ENCODE measurements around the gene SMOC2.

Gene SMOC2

DNA sequence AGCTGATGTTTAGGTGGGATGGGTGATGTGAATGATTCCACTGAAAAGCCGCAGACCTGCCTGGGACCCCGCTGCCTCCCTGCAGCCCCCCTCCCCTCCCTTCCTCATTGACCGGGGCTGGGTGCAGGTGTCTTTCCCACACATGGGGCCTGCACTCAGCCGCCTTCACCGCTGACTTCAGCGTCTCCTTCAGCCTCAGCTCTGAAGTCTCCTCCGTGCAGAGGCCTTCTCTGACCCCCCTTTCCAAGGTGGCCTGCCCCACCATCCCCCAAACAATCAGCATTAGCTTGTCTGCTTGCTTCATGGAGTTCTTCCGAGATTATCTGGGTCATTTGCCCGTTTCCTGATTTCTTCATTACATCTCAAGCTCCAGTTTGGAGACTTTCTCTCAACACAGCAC lies 140.7 kb downstream of the SMOC2 start:
- DNase-seq = no peak

DNA sequence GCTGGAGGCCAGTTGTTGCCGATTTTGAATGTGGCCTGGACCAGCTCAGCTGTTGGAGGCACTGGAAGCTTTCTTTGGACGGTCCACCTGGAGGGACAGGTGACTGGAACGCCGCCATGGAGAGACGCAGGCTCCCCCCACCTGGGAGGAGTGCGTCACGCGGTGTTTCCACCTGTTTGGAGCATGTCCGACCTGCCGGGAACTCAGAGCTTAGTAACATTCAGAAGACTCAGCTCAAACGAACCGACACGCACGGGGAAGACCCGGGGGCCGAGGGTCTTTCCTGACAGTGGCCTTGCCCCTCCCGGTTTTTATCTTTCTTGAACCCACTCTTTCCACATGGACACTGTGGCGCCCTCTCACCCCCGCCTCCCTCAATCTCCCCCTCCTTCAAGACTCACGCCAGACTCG lies 141.6 kb downstream of the SMOC2 start:
- DNase-seq = no peak

DNA sequence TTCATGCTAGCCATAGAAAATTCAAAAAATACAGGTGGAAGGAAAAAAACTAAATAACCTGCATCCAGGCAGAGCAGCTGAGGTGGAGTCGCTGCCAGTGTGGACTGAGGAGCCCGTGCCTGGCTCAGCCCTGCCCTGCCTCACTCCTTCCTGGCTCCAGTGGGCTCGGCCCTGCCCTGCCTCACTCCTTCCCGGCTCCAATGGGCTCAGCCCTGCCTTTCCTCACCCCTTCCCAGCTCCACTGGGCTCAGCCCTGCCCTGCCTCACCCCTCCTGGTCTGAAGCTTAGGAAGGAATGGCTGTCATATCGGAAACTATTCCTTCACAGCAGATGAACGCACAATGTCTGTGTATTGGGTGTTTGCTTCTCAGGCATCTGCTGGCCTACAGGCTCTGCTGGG lies 142.1 kb downstream of the SMOC2 start:
- no peak for DNase-seq

DNA sequence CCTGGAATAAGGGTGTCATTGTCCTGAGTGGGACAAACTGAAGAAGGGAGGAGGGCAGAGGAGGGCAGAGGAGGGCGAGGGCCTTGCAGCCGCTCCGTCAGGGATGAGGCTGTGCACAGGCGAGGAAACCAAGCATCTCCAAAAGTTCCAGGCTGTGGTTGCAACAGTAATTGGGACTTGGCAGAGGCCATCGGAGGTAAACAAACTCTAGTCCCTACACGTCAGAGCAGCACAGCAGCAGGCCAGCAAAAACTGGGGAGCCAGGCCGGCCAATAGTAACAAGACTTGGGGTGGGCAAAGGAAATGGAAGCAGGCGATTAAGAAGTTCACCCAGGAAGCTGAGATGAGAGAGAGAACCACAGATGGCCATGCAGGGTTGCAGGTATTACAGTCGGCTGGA lies 142.8 kb downstream of the SMOC2 start:
- DNase-seq = no peak

DNA sequence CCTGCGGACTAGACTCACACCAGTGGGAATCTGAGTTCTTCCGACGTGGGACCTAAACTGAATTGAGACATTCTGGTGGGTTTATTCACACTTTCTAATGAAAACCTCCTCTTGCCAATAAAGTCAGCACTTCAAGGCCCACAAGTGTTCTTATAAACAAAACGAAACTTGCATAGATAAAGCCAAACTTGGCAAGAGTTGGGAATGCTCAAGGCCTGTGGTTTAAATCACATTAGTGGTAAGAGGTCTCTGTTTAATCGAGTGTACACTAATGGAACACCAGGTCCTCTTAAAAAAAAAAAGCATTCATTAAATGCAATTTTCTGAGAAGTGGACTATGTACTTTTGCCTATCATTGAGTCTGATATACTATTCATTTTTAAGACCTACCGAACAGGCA lies 143.3 kb downstream of the SMOC2 start:
- DNase-seq = no peak

DNA sequence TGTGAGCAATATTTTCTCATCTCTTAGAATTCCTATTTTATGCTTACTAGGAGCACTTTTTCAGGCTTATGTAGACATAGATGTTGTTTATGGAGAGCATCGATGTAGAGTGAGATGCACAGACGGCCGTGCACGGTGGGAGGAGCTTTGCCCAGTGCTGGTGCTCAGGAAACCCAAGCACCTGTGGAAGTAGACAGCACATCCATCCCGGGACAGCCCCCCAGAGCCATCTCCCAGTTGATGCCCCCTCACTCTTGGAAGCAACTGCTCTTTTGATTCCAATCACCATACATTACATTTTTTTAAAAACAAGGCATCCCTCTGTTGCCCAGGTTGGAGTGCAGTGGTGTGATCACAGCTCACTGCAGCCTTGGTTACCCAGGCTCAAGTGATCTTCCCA lies 143.7 kb downstream of the SMOC2 start:
- DNase-seq = no peak

DNA sequence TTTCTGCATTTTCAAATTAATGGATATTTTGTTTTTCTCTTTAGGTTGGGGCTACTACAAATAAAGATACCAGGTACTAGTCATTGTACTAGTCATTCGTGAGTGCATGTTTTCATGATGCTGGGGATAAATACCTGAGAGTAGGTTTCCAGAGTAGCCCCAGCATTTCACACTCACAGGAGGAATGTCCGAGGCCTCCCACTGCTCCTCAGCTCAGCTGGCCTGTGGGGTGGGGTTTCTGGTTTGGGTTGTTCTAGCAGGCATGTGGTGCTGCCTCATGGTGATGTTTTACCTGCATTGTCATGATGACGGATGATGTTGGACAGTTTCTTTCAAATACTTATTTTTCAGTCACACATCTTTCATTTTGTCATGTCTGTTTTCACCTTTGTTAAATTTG lies 144.5 kb downstream of the SMOC2 start:
- no peak for DNase-seq

DNA sequence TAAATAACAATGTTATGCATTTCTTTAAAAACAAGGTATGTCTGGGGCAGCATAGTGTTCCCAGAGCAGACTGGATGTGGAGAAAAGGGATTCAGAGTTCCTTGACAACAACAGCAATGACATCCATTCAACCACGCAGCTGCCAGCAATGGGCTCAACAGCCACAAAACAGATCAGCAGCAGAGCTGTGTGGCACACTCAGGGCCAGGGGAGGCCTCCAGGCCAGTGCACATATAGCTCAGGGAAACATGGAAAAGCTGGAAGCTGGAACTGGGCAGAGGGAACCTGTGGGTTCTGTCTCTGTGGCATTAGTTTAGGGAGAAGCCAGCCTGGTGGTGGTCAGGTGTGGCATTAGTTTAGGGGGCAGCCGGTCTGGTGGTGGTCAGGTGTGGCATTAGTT lies 148.3 kb downstream of the SMOC2 start:
- DNase-seq = no peak

DNA sequence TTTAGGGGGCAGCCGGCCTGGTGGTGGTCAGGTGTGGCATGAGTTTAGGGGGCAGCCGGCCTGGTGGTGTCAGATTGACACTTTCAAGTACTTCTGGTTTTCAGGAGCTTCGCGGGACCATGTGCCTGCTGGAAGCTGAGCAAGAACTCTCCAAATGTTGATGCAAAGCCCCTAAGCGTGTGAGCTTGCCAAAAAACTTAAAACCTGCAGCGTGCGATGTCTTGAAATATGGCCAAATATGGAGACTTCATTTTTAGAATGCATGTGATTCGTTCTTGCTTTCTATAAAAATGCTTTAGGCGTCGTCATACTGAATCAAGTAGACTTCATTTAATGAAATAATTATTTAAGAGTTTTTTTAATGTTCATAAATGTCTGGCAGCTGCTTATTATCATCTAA lies 149.4 kb downstream of the SMOC2 start:
- DNase-seq = no peak

DNA sequence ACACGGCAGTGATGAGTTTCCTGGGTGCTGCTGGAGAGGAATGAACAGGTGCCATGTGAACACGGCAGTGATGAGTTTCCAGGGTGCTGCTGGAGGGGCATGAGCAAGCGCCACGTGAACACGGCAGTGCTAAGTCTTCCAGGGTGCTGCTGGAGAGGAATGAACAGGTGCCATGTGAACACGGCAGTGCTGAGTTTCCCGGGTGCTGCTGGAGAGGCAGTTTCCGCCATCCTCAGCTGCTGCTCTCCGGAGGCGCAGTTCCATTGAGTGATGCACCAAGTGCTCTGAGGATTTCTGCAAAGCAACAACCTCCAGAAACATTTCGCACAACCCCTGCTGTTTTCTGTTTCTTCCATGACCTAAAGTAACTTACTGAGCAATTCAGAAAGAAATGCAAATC lies 155.4 kb downstream of the SMOC2 start:
- no peak for DNase-seq

DNA sequence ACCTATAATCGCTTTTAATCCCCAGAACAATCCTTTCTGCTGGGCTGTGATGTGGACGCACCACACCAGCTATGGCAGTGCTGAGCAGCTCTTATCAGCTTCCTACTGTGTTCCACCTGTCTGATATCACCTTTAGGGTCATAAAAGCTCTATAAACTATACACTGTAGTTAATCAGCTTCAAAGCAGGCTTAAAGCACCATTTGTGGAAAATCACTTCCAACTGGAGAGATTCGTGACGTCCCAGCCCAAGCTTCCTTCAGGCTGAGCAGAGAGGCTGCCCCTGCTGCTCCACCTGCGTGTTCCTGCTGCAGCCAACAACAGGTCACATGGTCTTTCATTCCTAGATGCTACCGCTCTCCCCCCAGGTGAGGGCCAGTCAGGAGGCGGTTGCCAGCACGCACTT lies 156.5 kb downstream of the SMOC2 start:
- DNase-seq = no peak

DNA sequence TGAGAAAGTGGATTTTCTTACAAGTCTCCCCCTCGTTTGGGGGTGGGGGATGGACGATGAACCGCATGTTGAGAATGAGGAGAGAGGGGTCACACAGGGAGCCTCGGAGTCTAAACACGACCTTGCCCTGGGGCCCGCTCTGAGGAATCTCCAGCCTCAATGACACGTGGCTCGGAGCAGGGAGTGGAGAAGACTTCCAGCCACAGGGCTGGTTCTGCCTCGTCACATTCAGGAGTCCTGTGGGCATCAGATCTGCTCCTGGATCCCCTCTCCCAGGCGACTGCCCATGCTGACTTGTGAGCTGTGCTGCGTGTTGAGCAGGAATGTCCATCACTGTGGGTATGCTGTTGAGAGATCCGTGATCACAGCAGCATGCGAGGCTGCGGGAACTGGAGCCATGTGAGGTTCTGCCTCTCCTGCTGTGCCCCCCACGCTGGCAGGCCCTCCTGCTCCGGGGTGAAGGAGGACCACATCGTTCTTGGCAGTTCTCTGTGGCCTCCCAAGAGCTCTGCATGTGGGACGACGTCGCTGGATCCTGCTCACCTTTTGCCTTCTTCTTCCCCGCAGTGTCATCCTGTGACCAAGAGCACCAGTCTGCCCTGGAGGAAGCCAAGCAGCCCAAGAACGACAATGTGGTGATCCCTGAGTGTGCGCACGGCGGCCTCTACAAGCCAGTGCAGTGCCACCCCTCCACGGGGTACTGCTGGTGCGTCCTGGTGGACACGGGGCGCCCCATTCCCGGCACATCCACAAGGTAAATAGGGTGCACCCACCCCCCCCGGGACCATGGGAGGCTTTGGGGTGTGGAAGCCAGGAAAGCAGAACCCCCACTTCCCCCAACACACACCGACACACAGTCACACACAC lies 157.5 kb downstream of the SMOC2 start:
- DNase-seq = no peak

DNA sequence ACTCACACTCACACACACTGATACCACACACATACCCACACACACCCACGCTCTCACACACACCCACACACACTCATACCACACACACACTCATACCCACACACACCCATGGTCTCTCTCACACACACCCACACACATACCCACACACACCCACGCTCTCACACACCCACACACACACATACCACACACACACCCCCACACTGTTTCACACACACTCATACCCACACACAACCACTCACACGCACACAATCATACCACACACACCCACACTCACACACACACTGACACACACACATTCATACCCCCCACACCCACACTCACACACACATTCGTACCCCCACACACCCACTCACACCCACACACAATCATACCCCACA lies 158.1 kb downstream of the SMOC2 start:
- DNase-seq = no peak

DNA sequence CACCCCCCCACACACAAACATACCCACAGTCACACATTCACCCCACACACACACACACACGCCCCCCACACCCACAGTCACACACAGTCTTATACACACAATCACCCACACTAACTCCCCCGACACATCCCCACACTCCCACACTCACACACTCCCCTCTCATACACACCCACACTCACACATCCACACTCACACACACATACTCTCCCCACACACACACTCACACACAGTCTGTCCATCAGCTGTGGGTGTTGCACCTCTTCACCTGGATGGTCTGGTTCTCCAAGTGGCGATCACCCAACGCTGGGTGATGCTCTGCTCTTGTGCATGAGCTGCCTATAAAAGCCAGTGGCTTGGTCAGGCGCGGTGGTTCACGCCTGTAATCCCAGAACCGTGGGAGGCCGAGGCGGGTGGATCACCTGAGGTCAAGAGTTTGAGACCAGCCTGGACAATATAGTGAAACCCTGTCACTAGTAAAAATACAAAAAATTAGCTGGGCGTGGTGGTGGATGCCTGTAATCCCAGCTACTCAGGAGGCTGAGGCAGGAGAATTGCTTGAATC lies 158.9 kb downstream of the SMOC2 start:
- DNase-seq = no peak

DNA sequence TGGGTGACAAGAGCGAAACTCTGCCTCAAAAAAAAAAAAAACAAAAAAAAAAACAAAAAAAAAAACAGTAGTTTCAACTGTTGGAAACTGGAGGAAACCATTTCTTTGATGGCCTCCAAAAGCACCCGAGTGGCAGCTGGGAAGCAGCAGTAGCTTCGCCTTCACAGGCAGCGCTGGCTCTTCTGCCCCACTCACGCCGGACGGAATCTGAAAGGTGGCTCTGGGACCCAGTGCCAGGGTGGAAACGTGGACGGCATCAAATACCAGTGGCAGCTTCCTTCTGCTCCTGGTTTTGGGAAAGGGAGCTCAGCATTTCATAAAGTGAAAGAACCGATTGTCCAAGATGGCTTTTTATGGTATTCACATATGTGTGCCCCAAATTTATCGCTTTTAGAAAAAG lies 159.4 kb downstream of the SMOC2 start:
- DNase-seq = no peak

DNA sequence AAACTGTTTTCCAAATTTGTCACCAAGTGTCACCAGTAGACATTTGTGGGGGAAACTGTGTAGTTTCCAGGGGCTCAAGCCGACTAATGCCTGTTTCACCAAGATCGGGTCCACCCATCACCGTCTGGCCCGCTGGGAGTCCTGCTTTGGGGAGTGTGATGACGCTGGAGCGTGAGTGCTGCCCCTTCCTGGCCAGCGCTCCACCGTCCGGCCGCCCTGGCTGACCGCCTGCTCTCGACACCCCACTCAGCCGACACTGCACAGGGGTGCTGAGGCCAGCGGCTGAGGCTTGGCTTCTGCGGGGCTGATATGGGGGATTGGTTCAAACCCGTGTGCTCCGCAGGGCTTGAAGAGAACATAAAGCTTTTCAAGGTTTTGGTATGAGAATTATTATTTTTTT lies 160.1 kb downstream of the SMOC2 start:
- no peak for DNase-seq

DNA sequence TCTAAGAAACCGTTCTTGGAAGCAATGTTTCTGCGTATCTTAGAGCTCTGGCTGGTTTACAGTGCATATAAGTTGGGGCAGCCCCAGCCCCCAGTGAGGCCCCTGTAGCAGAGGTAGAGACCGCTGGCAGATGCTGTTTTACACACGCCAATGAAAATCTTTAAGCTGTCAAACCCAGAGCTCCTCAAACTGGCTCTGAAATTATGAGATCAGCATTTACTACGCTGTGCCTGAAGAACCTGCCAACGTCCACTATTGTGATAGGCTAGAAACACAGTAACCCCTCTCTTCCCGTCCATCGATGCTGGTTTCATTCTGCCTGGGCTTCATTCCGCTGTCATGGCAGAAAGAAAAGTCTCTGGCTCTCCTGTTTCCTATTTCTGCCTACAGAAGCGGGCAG lies 160.6 kb downstream of the SMOC2 start:
- DNase-seq = no peak

DNA sequence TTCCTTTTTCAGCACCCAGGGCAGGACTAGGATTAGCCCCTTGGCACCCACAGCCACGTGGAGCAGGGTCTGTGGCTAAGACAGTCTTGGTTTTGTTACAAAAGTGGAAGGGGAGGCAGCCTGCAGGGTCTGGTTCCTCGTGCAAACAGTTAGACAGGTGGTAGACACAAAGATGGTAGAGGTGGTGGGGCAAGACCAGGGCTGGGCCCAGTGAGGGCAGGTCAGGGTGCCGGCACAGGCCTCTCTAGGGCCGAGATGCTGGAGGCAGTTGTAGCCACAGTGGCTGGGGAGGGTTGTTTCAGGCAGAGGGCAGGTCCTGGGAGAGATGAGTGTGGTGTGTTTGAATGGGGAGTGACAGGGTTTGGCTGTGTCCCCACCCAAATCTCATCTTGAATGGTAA lies 161.6 kb downstream of the SMOC2 start:
- no peak for DNase-seq

DNA sequence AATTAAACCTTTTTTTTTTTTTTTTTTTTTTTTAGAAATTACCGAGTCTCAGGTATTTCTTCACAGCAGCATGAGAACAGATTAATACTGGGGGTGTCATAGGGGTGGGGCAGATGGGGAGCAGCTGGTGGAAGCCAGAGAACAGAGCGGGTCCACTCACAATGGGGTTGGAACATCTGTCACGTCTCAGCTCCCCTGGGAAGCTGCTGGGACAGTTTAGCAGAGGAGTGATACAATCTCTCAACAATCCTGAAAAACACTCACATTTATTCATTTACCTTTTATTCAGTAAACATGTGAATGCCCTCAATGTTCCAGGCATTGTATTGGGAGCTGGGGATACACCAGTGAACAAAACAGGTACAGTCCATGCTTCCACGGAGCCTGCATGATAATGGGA lies 162.2 kb downstream of the SMOC2 start:
- no peak for DNase-seq

DNA sequence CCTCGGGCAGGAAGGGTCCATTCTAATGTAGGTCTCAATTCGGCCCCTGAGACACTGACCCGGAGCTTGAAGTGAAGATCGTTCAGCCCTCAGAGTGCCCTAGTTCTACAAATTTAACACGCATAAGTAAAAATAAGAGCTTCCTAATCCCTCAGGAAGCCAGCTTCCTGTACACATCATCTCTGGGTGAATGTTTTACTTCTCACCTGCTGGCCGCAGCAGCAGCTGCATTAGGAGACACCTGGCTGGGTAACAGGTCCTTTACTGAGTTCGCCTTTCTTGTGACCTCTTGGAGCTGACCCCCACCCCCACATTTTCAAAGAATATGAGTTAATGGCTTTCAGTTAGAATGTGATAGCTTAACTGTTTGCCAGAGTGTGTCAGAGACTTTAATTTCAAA lies 165.0 kb downstream of the SMOC2 start:
- DNase-seq = no peak

DNA sequence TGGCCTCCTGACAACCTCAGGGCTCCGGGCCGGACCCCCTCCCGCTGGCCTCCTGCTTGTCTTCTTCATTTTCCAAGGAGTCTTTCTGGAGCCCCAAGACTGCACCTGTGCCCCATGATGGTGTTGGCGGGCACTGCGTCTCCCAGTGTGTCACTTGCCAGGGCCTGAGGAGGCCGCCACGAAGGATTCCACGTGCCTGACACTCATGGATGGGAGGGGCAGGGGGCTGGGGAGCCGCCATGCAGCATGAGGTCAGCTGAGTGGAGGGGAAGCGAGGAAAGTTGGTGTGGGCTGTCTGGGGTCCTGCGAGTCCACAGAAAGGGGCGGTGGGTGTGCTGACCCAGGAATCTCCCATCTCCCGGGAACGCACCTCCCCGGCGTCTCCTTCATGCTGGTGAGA lies 165.7 kb downstream of the SMOC2 start:
- no peak for DNase-seq

DNA sequence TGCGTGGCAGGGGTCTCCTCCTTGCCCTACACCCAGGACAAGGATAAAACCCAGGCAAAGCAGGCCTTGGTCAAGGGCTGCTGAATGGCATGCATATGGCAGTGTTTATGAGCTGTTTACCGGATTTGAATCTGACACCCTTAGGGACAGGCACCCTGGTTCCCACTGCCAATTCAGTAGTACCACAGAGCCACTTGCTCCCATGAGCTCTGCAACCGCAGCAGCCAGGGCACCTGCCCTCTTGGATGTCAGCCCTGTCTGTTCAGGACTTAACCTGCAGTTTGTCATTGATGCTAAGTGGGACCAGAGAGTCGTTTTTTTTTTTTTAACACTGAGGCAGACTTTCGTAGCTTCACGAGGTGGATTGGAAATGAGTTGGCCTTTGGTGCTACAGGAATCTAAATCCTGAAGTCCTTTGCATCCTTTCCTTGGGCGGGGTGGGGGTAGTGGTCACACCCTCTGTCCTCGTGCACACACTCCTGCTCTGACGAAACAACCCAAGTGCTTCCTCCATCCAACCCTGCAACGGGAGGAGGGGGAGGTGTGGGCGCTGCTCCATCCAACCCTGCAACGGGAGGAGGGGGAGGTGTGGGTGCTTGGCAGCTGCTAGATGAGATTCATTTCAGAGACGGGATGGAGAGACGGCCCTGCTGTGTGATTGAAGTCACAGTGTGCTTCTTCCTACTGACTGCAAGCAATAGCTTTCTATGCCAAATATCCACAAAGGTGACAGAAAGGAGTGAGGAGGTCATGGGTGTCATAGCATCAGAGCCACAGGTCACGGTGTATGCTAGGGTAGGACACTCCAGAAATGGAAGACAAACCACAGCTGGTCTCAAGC lies 166.5 kb downstream of the SMOC2 start:
- DNase-seq = no peak

DNA sequence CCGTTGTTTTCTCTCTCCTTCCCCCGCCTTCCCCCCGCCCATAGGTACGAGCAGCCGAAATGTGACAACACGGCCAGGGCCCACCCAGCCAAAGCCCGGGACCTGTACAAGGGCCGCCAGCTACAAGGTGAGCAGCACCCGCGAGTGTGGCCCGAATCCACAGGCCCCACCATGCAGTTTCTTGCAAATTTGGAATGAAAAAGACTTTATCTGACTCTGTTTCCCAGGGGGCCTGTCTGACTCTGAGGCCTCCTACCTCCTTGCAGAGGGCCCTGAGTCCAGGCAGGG lies 167.1 kb downstream of the SMOC2 start:
- no peak for DNase-seq

DNA sequence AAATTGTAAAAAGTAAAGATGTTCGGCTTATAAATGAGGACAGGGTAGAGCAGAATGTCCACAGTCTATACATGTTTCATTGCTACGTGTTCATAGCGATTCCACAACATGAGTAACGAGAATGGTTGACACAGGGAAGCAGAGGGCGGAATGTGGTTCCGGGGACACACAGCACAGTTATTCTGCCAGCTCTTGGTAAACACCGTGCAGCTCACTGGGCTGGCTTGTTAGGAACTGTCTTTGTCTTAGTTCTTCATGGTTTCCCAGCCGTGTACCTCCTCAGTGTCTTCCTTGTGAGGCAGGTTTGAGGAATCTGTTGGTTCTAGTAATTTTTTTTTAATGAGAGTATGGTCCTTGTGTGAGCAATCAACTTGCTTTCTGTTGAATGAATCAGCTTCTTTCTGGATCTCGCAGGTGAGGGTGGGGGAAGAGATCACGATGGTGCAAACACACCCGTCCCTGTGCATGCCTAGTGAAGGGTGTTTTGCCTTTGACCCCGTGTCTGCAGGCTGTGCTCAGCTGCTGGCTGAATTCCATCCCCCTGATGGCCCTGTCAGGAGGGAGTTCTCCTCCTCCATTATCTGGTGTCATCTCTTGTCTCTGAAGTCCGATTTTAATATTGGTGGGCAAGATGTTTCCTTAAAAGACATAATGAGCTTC lies 168.2 kb downstream of the SMOC2 start:
- DNase-seq = no peak

All from activated T-cell treated with anti-CD3 and anti-CD28 coated beads, Interleukin-2, amount 50 U/mL, for 1 hour (primary cell).